HUES6 (cell line): Measurements from ENCODE around the gene LZTS2.

Source experiments
- H3K27ac ChIP-seq: 2 replicates; pipeline ENCODE4 v1.7.0; 2013; ENCODE audit warnings: low read depth, mild to moderate bottlenecking, low read length, inconsistent platforms
- H3K27me3 ChIP-seq: 2 replicates; pipeline ENCODE4 v1.6.1; 2013; ENCODE audit warnings: low read length; ENCODE audit not compliant: control insufficient read depth, insufficient read depth
- H3K36me3 ChIP-seq: 2 replicates; pipeline ENCODE4 v1.6.1; 2013; ENCODE audit warnings: low read length; ENCODE audit not compliant: control insufficient read depth, insufficient read depth
- H3K4me1 ChIP-seq: 2 replicates; pipeline ENCODE4 v1.6.1; 2013; ENCODE audit warnings: low read length; ENCODE audit not compliant: control insufficient read depth, insufficient read depth
- H3K4me3 ChIP-seq: 2 replicates; pipeline ENCODE4 v1.5.1; 2013; ENCODE audit warnings: low read depth, low read length
- H3K9ac ChIP-seq: one replicate; pipeline ENCODE4 v1.6.1; 2013; ENCODE audit warnings: mild to moderate bottlenecking, low read length
- H3K9me3 ChIP-seq: 2 replicates; pipeline ENCODE4 v1.6.1; 2013; ENCODE audit warnings: low read depth, low read length; ENCODE audit not compliant: control insufficient read depth, insufficient read depth

The LZTS2 gene

DNA sequence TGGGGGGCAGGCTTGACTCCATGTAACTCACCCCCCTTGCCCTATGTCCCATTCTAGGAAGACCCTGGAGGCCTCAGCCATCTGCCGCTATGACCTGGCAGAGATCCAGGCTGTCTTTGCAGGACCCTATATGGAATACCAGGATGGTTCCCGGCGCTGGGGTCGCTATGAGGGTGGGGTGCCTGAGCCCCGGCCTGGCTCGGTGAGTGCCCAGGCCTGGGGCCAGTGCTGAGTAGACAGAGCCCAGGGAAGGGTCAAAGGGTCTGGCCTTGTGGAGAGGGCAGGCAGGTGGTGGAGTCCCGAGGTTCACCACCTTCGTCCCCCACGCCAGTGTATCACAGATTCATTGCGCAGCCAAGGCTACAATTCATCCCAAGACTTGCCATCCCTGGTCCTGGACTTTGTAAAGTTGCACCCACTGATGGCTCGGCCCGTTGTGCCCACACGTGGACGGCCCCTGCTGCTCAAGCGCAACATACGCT is 19.8 kb upstream of the LZTS2 start:
- no peaks in the 10 kb centered on the region for H3K27me3 ChIP-seq
- no peaks in the 10 kb centered on the region for H3K4me1 ChIP-seq
- peaks cover 44% of the 10 kb centered on the region for H3K36me3 ChIP-seq
- H3K4me3 ChIP-seq, result no peak overlapping the region
- no peak overlapping the region for H3K27ac ChIP-seq
- no peak overlapping the region for H3K9ac ChIP-seq
- H3K9me3 ChIP-seq, result no peaks in the 10 kb centered on the region

DNA sequence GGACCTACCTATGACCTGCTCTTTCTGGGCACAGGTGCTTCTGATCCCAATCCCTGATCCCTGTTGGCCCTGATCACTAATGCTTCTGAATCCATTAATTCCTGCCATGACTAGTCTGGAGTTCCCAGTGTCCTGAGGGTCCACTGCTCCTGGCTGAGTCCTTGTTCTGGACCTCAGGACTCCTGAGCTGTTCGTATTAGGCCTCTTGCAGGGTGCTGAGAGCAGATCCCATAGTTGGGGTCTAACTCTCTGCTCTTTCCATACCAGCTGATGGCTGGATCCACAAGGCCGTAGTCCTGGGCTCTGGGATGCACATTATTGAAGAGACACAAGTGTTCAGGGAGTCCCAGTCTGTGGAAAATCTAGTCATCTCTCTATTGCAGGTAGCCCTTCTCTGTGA is 19.3 kb upstream of the LZTS2 start:
- H3K27me3 ChIP-seq, result no peaks in the 10 kb centered on the region
- no peaks in the 10 kb centered on the region for H3K4me1 ChIP-seq
- no peak overlapping the region for H3K27ac ChIP-seq
- H3K9ac ChIP-seq, result no peak overlapping the region
- H3K4me3 ChIP-seq, result no peak overlapping the region
- H3K36me3 ChIP-seq, result peaks cover 45% of the 10 kb centered on the region
- H3K9me3 ChIP-seq, result no peaks in the 10 kb centered on the region

DNA sequence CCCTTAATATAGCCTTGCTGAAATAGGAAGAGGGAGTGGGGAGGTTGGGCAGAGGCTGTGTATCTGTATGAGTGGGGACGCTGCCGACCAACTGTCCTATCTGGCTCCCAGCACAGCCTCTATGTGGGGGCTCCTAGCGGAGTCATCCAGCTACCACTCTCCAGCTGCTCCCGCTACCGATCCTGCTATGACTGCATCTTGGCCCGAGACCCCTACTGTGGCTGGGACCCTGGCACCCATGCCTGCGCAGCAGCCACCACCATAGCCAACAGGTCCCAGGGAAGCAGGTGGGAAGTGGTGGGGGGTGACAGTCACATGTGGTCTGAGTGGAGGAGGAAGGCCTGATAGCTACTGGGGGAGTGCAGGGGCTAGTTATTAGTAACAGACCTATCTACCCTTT is 18.9 kb upstream of the LZTS2 start:
- Histone ChIP-seq H3K36me3 (peaks cover 45% of the 10 kb centered on the region), H3K9me3 (no peaks in the 10 kb centered on the region), H3K27ac (no peak overlapping the region)

GRCh38 chr10:100981178-100981772 is 18.3 kb upstream of the LZTS2 start:
- H3K27me3 ChIP-seq, result no peaks in the 10 kb centered on the region
- no peaks in the 10 kb centered on the region for H3K4me1 ChIP-seq
- H3K36me3 ChIP-seq, result peaks cover 45% of the 10 kb centered on the region
- H3K9ac ChIP-seq, result no peak overlapping the region
- H3K27ac ChIP-seq, result no peak overlapping the region
- no peak overlapping the region for H3K4me3 ChIP-seq
- no peaks in the 10 kb centered on the region for H3K9me3 ChIP-seq

More for the DNA sequence above, 18.9 kb upstream of the LZTS2 start:
- no peak overlapping the region for H3K4me3 ChIP-seq
- no peaks in the 10 kb centered on the region for H3K4me1 ChIP-seq
- H3K9ac ChIP-seq, result no peak overlapping the region
- no peaks in the 10 kb centered on the region for H3K27me3 ChIP-seq

DNA sequence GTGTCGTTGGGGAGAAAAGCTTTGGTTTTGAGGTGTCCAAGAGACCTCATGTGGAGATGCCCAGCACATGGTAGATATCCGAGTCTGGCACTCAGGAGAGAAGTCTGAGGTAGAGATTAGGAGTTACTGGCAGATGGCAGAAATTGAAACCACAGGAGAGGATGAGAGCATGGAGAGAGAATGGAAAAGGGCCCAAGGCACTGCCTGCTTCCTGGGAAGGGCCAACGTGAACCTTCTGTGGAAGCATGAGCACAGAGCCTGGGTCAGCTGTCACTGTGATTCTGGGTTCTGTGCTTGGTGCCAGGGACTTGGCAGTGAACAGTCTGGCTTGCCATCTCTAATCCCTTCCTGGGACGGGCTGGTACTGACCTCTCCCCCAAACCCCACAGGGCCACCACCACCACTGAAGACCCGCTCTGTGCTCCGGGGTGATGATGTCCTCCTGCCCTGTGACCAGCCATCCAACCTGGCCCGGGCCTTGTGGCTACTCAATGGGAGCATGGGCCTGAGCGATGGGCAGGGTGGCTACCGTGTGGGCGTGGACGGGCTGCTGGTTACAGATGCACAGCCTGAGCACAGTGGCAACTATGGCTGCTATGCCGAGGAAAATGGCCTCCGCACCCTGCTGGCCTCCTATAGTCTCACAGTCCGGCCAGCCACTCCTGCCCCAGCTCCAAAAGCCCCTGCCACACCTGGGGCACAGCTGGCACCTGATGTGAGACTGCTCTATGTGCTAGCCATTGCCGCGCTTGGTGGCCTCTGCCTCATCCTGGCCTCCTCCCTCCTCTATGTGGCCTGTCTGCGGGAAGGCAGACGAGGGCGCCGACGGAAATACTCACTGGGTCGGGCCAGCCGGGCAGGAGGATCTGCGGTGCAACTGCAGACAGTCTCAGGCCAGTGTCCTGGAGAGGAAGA is 16.4 kb upstream of the LZTS2 start:
- Histone ChIP-seq H3K27me3 (no peaks in the 10 kb centered on the region), H3K9ac (peak overlapping the region; percentile 6), H3K4me1 (no peaks in the 10 kb centered on the region; the same call in 1 of the 2 replicates), H3K27ac (no peak overlapping the region), H3K9me3 (no peaks in the 10 kb centered on the region), H3K36me3 (peaks cover 43% of the 10 kb centered on the region), H3K4me3 (no peak overlapping the region)

DNA sequence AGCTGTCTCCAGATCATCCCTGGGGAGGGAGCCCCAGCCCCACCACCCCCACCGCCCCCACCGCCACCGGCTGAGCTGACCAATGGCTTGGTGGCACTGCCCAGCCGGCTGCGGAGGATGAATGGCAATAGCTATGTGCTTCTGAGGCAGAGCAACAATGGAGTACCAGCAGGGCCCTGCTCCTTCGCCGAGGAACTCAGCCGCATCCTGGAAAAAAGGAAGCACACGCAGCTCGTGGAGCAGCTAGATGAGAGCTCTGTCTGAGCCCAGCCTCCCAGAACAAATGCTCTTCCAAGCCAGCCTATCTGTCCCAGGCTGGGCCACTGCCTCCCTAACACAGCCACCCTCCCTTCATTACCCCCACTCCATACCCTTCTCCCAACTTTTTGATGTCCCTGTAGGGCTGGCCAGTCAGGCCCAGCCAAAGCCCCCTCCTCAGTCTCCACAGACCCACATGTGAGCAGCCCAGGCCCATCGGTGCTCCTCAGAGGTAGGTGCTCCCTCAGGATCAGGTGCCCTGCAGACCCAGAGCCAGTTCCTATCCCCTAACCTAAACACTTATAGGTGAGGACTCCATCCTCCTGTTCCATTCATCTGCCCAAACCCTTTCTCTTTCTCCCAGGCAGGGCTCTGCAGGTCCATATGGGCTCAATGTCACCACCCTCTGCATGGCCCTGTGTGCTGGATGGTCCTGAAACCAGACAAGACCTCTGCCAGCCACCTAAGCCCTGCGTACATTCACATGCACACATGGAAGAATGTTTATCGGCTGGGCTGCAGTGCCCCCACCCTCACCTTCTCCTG is 15.5 kb upstream of the LZTS2 start:
- H3K36me3 ChIP-seq, result peaks cover 40% of the 10 kb centered on the region
- H3K27ac ChIP-seq, result no peak overlapping the region
- no peaks in the 10 kb centered on the region for H3K9me3 ChIP-seq
- H3K9ac ChIP-seq, result no peak overlapping the region
- H3K27me3 ChIP-seq, result no peaks in the 10 kb centered on the region
- no peak overlapping the region for H3K4me3 ChIP-seq
- H3K4me1 ChIP-seq, result no peaks in the 10 kb centered on the region; the same call in 1 of the 2 replicates

GRCh38 chr10:100984672-100985177 is 14.9 kb upstream of the LZTS2 start:
- peaks cover 42% of the 10 kb centered on the region for H3K36me3 ChIP-seq
- H3K27me3 ChIP-seq, result no peaks in the 10 kb centered on the region
- H3K9me3 ChIP-seq, result no peaks in the 10 kb centered on the region
- no peaks in the 10 kb centered on the region; the same call in 1 of the 2 replicates for H3K4me1 ChIP-seq
- H3K9ac ChIP-seq, result no peak overlapping the region
- no peak overlapping the region for H3K27ac ChIP-seq
- H3K4me3 ChIP-seq, result no peak overlapping the region

DNA sequence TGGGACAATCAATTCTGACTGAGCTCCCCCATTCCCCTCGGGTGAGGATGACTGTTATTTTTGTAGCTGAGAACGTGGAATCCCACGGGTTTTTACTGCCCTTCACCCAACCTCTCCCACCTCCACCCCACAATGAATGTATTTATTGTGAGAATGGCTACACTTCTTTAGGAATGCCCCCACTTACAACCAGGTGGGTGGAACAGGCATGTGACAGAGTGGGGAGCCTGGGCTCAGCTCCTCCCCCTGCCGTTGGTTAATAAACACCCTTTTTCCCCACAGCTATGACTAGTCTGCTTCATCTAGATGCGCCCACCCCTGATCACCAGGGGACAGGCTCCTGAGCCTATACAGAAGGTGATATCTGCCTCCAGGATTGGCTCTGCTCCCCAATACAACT is 14.3 kb upstream of the LZTS2 start:
- no peak overlapping the region for H3K27ac ChIP-seq
- peaks cover 41% of the 10 kb centered on the region for H3K36me3 ChIP-seq

GRCh38 chr10:100986623-100986951 is 13.0 kb upstream of the LZTS2 start:
- no peak overlapping the region for H3K27ac ChIP-seq

More for the DNA sequence above, 14.3 kb upstream of the LZTS2 start:
- H3K4me3 ChIP-seq, result no peak overlapping the region
- H3K27me3 ChIP-seq, result no peaks in the 10 kb centered on the region
- H3K4me1 ChIP-seq, result no peaks in the 10 kb centered on the region; the same call in 1 of the 2 replicates
- H3K9ac ChIP-seq, result no peak overlapping the region
- no peaks in the 10 kb centered on the region for H3K9me3 ChIP-seq

DNA sequence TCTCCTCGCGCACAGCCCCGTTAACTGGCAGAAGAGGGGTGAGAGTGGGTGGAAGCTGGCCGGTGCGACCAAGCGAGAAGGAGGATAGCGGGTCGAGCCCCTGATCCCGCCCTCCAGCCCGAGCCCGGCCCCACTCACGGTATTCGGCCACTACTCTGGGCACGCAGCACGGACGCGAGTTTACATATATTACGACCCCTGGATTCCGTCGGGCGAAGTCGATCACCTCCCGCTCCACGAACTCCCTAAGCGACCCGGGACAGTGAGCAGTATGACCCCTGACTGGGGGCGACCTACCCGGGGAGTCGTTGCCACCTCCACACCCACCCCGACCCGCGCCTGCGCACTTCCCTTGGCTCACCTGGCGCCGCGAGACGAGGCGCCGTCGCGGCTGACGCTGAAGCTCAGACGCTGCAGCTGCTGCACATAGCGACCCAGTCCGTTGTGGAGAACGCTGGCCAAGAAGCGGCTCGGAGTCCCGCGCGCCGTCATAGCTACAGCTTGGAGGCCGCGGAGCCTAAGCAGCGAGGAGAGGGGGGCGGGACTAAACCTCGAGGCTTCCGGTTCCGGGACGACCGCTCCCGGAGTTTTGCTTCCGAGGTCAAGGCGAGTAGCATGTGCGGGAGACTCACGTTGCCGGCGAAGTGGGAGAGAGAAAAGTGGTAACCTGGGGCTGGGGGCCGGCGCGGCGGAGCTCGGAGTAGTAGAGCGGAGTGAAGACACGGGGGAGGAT is 12.5 kb upstream of the LZTS2 start, which contains the start of the genes MRPL43 and TWNK:
MRPL43 (minus strand) TSS at position 546 of the 733 bp plus-strand sequence; CDS start at position 492, 54 bp downstream.
TWNK (plus strand) TSS at position 592 of the 733 bp plus-strand sequence. CDS start 668 bp downstream, outside the sequence.
- Histone ChIP-seq H3K36me3 (peaks cover 42% of the 10 kb centered on the region), H3K4me3 (peak within 1 kb of the TSS; percentile 99), H3K9ac (peak within 1 kb of the TSS; percentile 90), H3K4me1 (no peaks in the 10 kb centered on the region; the same call in 1 of the 2 replicates), H3K27ac (peak within 1 kb of the TSS; percentile 60), H3K9me3 (no peaks in the 10 kb centered on the region), H3K27me3 (no peaks in the 10 kb centered on the region)

More at GRCh38 chr10:100986623-100986951, 13.0 kb upstream of the LZTS2 start:
- peaks cover 41% of the 10 kb centered on the region for H3K36me3 ChIP-seq
- H3K9me3 ChIP-seq, result no peaks in the 10 kb centered on the region
- H3K27me3 ChIP-seq, result no peaks in the 10 kb centered on the region
- peak overlapping the region; percentile 99 for H3K4me3 ChIP-seq
- no peaks in the 10 kb centered on the region; the same call in 1 of the 2 replicates for H3K4me1 ChIP-seq
- peak overlapping the region; percentile 90 for H3K9ac ChIP-seq
